ENCODE results near the gene KRT71. TPM values are rescaled to one million over a fixed set of nuclear protein-coding genes. Genes with fewer than 3 reads are reported as not detected.
"Not testable (repeated sequence)": the region's sequence is repeated elsewhere in the genome, so short reads cannot be mapped to it uniquely, and the experiment has no call there.

Gene KRT71
- total RNA-seq, 2 experiments from 2014 or later = not detected

- Mint-ChIP-seq H3K4me1 (ENCODE audit: low read depth) (peaks cover 28% of the 10 kb centered on the region), H3K27ac (no peak overlapping the region), H3K27me3 (peaks cover 2% of the 10 kb centered on the region), H3K9me3 (no peaks in the 10 kb centered on the region), H3K36me3 (ENCODE audit: low read depth) (no peaks in the 10 kb centered on the region), H3K4me3 (no peak overlapping the region)
- intact Hi-C loops (cut with micrococcal nuclease) = no loop called here
- ChIA-PET POLR2A (no interaction called here), CTCF (no interaction called here)
- no peak for ATAC-seq
- no peak for DNase-seq
- TF ChIP-seq, protein P1, sequence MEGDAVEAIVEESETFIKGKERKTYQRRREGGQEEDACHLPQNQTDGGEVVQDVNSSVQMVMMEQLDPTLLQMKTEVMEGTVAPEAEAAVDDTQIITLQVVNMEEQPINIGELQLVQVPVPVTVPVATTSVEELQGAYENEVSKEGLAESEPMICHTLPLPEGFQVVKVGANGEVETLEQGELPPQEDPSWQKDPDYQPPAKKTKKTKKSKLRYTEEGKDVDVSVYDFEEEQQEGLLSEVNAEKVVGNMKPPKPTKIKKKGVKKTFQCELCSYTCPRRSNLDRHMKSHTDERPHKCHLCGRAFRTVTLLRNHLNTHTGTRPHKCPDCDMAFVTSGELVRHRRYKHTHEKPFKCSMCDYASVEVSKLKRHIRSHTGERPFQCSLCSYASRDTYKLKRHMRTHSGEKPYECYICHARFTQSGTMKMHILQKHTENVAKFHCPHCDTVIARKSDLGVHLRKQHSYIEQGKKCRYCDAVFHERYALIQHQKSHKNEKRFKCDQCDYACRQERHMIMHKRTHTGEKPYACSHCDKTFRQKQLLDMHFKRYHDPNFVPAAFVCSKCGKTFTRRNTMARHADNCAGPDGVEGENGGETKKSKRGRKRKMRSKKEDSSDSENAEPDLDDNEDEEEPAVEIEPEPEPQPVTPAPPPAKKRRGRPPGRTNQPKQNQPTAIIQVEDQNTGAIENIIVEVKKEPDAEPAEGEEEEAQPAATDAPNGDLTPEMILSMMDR (IDR thresholded peaks at IDR 0.05) = no peak
Measured at GRCh38 chr12:52600071-52600470, 47.1 kb upstream of the KRT71 start.

DNA sequence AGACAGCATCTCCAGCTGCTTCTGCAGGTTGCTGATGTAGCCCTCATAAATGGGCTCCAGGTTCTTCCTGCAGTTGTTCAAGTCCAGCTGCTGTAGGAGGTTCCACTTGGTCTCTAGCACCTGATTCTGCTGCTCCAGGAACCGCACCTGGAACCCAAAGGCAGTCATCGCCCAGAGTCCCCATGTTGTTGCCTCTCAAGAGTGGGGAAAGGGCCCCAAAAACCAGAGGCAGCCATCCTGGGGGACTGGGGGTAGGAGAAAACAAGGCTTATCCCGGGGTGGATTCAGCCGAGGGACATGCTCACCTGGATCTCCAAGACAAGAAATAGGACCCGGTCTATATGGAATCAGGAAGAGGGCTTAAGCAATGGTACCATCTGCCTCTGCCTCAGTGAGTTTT is 46.0 kb upstream of the KRT71 start:
- Mint-ChIP-seq H3K4me3 (no peak overlapping the region), H3K9me3 (no peaks in the 10 kb centered on the region), H3K27ac (no peak overlapping the region), H3K36me3 (ENCODE audit: low read depth) (no peaks in the 10 kb centered on the region), H3K4me1 (ENCODE audit: low read depth) (peaks cover 18% of the 10 kb centered on the region), H3K27me3 (peaks cover 2% of the 10 kb centered on the region)
- DNase-seq (no peak), ATAC-seq (no peak)
- intact Hi-C loops (cut with micrococcal nuclease) = no loop called here
- ChIA-PET CTCF (interaction anchor here (0.6 to 2.0 kb wide), 2 partner anchors 15 to 336 kb away, joined by 3 to 5 read pairs; no protein-coding TSS in a partner anchor), POLR2A (no interaction called here)
- TF ChIP-seq, protein P1 (IDR thresholded peaks at IDR 0.05) = no peak

GRCh38 chr12:52594237-52594636 is 41.3 kb upstream of the KRT71 start:
- DNase-seq; H3K9me3 Mint-ChIP-seq; H3K36me3 Mint-ChIP-seq (ENCODE audit: low read depth); H3K27me3 Mint-ChIP-seq; intact Hi-C loops (cut with micrococcal nuclease); H3K27ac Mint-ChIP-seq; H3K4me3 Mint-ChIP-seq; POLR2A ChIA-PET; H3K4me1 Mint-ChIP-seq (ENCODE audit: low read depth); ATAC-seq: not testable (repeated sequence)
- CTCF ChIA-PET = interaction anchor here (1.4 to 2.8 kb wide), 2 partner anchors 12 to 285 kb away, joined by 4 to 7 read pairs; no protein-coding TSS in a partner anchor

DNA sequence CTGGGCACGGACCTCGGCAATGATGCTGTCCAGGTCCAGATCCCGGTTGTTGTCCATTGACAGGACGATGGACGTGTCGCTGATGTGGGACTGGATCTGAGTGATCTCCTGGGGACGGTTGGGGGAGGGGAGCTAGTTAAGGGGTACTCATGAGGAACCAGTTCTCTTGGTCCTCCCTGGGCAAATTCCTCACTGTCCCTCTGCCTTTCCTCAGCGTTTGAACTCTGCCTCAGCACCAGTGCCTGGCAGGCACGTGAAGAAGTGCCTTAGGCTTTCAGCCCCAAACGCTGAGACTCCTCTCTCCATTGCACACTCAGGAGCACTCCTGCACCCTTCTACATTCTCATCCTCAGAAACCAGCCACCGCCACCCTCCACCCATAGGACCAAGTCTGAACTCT is 38.6 kb upstream of the KRT71 start:
- Mint-ChIP-seq H3K36me3 (ENCODE audit: low read depth) (no peaks in the 10 kb centered on the region), H3K9me3 (no peaks in the 10 kb centered on the region), H3K27me3 (no peaks in the 10 kb centered on the region), H3K4me3 (no peak overlapping the region), H3K4me1 (ENCODE audit: low read depth) (peaks cover 15% of the 10 kb centered on the region), H3K27ac (no peak overlapping the region)
- POLR2A ChIA-PET = no interaction called here
- intact Hi-C loops (cut with micrococcal nuclease) = no loop called here
- CTCF ChIA-PET = interaction anchor here (0.9 to 1.4 kb wide), 3 partner anchors 8 to 288 kb away, joined by 3 to 4 read pairs (median 3); no protein-coding TSS in a partner anchor
- ATAC-seq (no peak), DNase-seq (no peak)
- TF ChIP-seq, protein P1 (IDR thresholded peaks at IDR 0.05) = no peak

- ChIA-PET POLR2A (no interaction called here), CTCF (interaction anchor here (17.8 kb wide), 1 partner anchor 287 kb away, joined by 325 read pairs; no protein-coding TSS in a partner anchor)
- intact Hi-C loops (cut with micrococcal nuclease) = no loop called here
- Mint-ChIP-seq H3K4me1 (ENCODE audit: low read depth) (peaks cover 29% of the 10 kb centered on the region), H3K27me3 (no peaks in the 10 kb centered on the region), H3K27ac (no peak overlapping the region), H3K36me3 (ENCODE audit: low read depth) (no peaks in the 10 kb centered on the region), H3K9me3 (no peaks in the 10 kb centered on the region), H3K4me3 (no peak overlapping the region)
- DNase-seq = no peak
- ATAC-seq = no peak
- TF ChIP-seq, protein P1 (IDR thresholded peaks at IDR 0.05) = no peak
Measured at GRCh38 chr12:52590021-52590420, 37.1 kb upstream of the KRT71 start.

Data from activated CD8-positive, alpha-beta T cell treated with anti-CD3 and anti-CD28 coated beads for 36 hours (primary cell).